Gastrocnemius medialis (tissue), 4 donors: ENCODE results near the gene ANKRD16. TPM values are rescaled to one million over a fixed set of nuclear protein-coding genes. Genes with fewer than 3 reads are reported as not detected.
"Not testable (repeated sequence)": the region's sequence is repeated elsewhere in the genome, so short reads cannot be mapped to it uniquely, and the experiment has no call there.

ENCODE experiments used
- ATAC-seq, 2 donors: fragments of 150-250 bp; one replicate each; pipeline ENCODE4 v1.9.1; 2016
- DNase-seq, 2 donors: peaks; one replicate each; pipeline ENCODE4 v3.0.0-alpha.2; 2019
- H3K27ac ChIP-seq, 4 donors: fragments of 200-600 bp; sonication (generic); 1 replicate in 1 of 4; 2 replicates in 3 of 4; pipeline ENCODE4 v1.5.1; 2016 to 2018; ENCODE audit warnings: mild to moderate bottlenecking in 2 of 4, moderate library complexity in 1 of 4
- H3K27me3 ChIP-seq, 3 donors: fragments of 200-600 bp; sonication (generic) in 2 of 3; 1 replicate in 1 of 3; 2 replicates in 2 of 3; pipeline versions ENCODE4 v1.5.1 to v1.6.0; 2016 to 2019; ENCODE audit warnings: mild to moderate bottlenecking in 1 of 3, moderate library complexity in 1 of 3
- H3K36me3 ChIP-seq, 2 donors: fragments of 200-600 bp; sonication (generic) in 1 of 2; one replicate each; pipeline ENCODE4 v1.5.1; 2017 to 2018
- H3K4me1 ChIP-seq, 2 donors: fragments of 200-600 bp; sonication (generic) in 1 of 2; one replicate each; pipeline ENCODE4 v1.5.1; 2016 to 2017; ENCODE audit warnings: mild to moderate bottlenecking in 2 of 2
- H3K4me3 ChIP-seq, 4 donors: fragments of 200-600 bp; sonication (generic) in 3 of 4; 1 replicate in 1 of 4; 2 replicates in 3 of 4; pipeline ENCODE4 v1.5.1; 2016 to 2019; ENCODE audit warnings: mild to moderate bottlenecking in 2 of 4
- H3K9me3 ChIP-seq, 3 donors: fragments of 200-600 bp; sonication (generic) in 2 of 3; 1 replicate in 1 of 3; 2 replicates in 2 of 3; pipeline ENCODE4 v1.5.1; 2016 to 2019
- POLR2A ChIP-seq, 2 donors: fragments of 450-650 bp; IDR thresholded peaks; one replicate each; pipeline ENCODE4 v1.6.1; 2017; ENCODE audit warnings: antibody characterized with exemption in 2 of 2, mild to moderate bottlenecking in 2 of 2, moderate library complexity in 2 of 2
- in situ Hi-C, 4 donors: fragments of 200-750 bp; cut with MboI; loops; one replicate each; pipeline versions ENCODE4 v1.15.0 to v1.8.0; 2017; ENCODE audit warnings: low sequenced_read_pairs in 4 of 4
- intact Hi-C: fragments of 100-400 bp; cut with DNase I; formaldehyde crosslinking; loops from one replicate; pipeline ENCODE4 v1.15.1; 2023; ENCODE audit warnings: low total_unique reads
- total RNA-seq, 4 donors: library from RNA; depleted of rRNA; stranded (reverse); fragments of >200 nt; gene quantifications; one replicate each; pipeline versions ENCODE4 v1.1.0 to v1.2.3, GENCODE V29; 2016
- TF ChIP-seq, protein P1 (sequence below), 5 experiments: fragments of 450-650 bp in 3 of 5; fragments of 200-600 bp in 2 of 5; sonication (generic) in 2 of 5; IDR thresholded peaks in 4 of 5; conservative IDR thresholded peaks in 1 of 5; 1 replicate in 4 of 5; 2 replicates in 1 of 5; pipeline ENCODE4 v1.5.1; 2016 to 2019; ENCODE audit warnings: antibody characterized with exemption in 5 of 5, mild to moderate bottlenecking in 3 of 5, moderate library complexity in 3 of 5

Gene ANKRD16
- total RNA-seq, 4 donors from 2014 or later = 1.4 to 5.4 (median 3.8) TPM

DNA sequence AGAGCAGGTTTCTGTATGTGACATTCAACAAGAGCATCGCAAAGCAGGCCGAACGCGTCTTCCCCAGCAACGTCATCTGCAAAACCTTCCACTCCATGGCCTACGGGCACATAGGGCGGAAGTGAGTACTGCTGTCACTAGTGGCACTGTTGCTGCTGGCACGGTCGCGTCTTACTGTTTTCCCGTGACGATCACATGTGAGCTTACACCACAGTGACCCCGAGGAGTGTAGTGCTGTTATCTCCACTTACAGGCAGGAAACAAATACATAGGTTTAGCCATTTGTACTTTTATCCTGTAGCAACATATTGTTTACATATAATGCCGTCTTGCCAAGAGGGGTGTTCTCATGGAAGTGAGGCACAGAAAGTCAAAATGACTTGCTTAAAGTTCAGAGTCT, 25.8 kb upstream of the ANKRD16 start:
- Histone ChIP-seq H3K36me3 (peaks cover 0 to 99% of the 10 kb centered on the region in 2 donors), H3K4me3 (no peak overlapping the region), H3K9me3 (no peaks in the 10 kb centered on the region), H3K27me3 (no peaks in the 10 kb centered on the region), H3K4me1 (peaks cover 0 to 2% of the 10 kb centered on the region in 2 donors), H3K27ac (no peak overlapping the region)
- TF ChIP-seq POLR2A (IDR thresholded peaks at IDR 0.05) = no peak
- intact Hi-C loops (no loop called here), in situ Hi-C loops (no loop called here)
- DNase-seq (no peak), ATAC-seq (no peak)

DNA sequence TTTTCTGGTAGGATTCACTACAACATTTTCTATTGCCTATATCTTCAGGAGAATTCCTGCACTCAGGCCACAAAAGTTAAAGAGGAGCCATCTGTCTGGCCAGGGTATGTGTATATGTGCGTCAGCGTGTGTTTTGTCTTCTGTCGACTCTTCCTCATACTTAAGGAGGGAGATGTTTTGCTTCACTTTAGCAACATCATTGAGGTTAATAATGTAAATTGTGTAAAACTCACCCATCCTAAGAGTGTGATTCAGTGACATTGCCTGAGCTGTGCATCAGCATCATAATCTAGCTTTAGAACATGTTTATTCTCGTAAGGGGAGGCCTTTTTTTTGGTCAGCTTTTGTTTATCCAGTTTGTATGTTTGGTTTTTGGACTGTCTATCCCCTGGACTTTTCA, 24.0 kb upstream of the ANKRD16 start:
- H3K27ac ChIP-seq = no peak overlapping the region
- H3K4me1 ChIP-seq = peaks cover 0 to 4% of the 10 kb centered on the region in 2 donors
- H3K9me3 ChIP-seq = no peaks in the 10 kb centered on the region
- peaks cover 0 to 100% of the 10 kb centered on the region in 2 donors for H3K36me3 ChIP-seq
- no peaks in the 10 kb centered on the region for H3K27me3 ChIP-seq
- TF ChIP-seq, protein P1, sequence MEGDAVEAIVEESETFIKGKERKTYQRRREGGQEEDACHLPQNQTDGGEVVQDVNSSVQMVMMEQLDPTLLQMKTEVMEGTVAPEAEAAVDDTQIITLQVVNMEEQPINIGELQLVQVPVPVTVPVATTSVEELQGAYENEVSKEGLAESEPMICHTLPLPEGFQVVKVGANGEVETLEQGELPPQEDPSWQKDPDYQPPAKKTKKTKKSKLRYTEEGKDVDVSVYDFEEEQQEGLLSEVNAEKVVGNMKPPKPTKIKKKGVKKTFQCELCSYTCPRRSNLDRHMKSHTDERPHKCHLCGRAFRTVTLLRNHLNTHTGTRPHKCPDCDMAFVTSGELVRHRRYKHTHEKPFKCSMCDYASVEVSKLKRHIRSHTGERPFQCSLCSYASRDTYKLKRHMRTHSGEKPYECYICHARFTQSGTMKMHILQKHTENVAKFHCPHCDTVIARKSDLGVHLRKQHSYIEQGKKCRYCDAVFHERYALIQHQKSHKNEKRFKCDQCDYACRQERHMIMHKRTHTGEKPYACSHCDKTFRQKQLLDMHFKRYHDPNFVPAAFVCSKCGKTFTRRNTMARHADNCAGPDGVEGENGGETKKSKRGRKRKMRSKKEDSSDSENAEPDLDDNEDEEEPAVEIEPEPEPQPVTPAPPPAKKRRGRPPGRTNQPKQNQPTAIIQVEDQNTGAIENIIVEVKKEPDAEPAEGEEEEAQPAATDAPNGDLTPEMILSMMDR (IDR thresholded peaks at IDR 0.05 in 4 of 5, conservative IDR thresholded peaks at IDR 0.05 in 1 of 5) = no peak
- TF ChIP-seq POLR2A (IDR thresholded peaks at IDR 0.05) = no peak
- no peak for ATAC-seq
- H3K4me3 ChIP-seq = no peak overlapping the region
- in situ Hi-C loops = no loop called here
- no peak for DNase-seq
- intact Hi-C loops = no loop called here

DNA sequence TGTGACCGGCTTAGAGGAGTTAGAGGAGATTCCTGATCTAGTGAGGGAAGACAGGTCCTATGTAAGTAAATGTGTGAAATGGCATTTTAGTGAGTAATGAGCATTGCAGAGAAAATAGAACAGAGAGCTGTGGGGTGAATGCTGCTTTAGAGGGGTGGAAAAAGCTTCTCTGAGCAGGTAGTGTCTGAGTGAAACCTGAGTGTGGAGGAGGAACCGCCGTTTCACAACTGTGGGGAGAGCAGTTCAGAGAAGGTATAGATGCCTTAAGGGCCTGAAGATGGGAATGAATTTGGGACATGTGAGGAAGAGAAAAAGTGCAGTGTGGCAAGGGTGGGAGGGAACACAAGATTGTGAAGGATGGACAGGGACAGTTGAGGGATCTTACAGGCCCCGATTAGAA, 22.0 kb upstream of the ANKRD16 start:
- H3K4me3 ChIP-seq = no peak overlapping the region
- no peaks in the 10 kb centered on the region for H3K9me3 ChIP-seq
- intact Hi-C loops = no loop called here
- peaks cover 0 to 80% of the 10 kb centered on the region in 2 donors for H3K36me3 ChIP-seq
- in situ Hi-C loops = no loop called here
- TF ChIP-seq, protein P1 (IDR thresholded peaks at IDR 0.05 in 4 of 5, conservative IDR thresholded peaks at IDR 0.05 in 1 of 5) = no peak
- TF ChIP-seq POLR2A (IDR thresholded peaks at IDR 0.05) = no peak
- DNase-seq (no peak), ATAC-seq (no peak)
- no peaks in the 10 kb centered on the region for H3K27me3 ChIP-seq
- H3K4me1 ChIP-seq = peaks cover 0 to 4% of the 10 kb centered on the region in 2 donors
- H3K27ac ChIP-seq = no peak overlapping the region

DNA sequence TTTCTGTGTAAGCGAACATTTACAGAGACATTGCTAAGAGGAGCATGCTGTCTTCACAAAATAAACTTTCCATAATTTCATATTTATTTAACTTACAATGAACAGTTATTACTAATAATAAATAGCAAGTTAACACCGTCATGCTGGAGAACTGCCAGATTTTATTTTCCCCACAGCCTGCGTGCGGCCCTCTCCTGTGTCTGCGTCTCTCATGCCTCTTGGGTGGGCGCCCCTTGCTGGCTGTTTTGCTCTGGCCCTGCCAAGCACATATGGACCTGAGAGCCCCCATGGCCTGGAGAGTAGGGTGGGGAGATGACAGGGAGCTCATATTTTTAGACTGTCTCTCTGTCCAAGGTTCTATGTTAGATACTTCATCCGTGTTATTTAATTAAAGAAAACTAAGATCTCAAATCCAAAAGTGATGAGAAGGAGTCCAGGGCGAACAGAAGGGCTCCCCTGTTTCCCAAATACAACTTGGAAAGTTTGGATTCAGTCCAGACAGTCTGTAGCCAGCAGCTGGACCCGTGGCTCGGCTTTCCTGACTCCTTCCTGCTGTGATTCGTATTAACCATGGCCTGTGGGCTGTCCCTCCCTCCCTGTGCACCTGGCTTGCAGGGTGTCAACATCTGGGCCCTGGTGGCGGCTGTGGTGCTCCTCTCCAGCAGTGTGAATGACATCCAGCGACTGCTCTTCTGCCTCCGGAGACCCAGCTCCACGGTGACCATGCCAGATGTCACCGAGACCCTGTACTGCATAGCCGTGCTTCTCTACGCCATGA, 20.8 kb upstream of the ANKRD16 start:
- Histone ChIP-seq H3K27ac (no peak overlapping the region), H3K4me1 (peaks cover 7 to 10% of the 10 kb centered on the region in 2 donors)
- ATAC-seq = no peak

DNA sequence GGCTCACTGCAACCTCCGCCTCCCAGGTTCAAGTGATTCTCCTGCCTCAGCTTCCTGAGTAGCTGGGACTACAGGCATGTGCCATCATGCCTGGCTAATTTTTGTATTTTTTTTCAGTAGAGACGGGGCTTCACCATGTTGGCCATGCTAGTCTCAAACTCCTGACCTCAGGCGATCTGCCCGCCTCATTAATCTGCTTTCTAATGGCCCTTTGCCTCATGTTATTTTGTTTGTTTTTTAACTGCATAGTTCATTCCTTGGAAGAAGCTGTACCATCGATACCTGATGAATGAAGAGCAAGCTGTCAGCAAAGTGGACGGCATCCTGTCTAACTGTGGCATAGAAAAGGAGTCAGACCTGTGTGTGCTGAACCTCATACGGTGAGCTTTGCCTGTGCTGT, 19.0 kb upstream of the ANKRD16 start:
- H3K27me3 ChIP-seq, intact Hi-C loops, H3K9me3 ChIP-seq, H3K4me3 ChIP-seq, H3K4me1 ChIP-seq, in situ Hi-C loops, H3K27ac ChIP-seq, ATAC-seq, DNase-seq: not testable (repeated sequence)
- H3K36me3 ChIP-seq = peaks cover 0 to 50% of the 10 kb centered on the region in 2 donors

More for the DNA sequence above, 20.8 kb upstream of the ANKRD16 start:
- H3K27me3 ChIP-seq = no peaks in the 10 kb centered on the region
- in situ Hi-C loops (no loop called here), intact Hi-C loops (no loop called here)
- no peak for DNase-seq
- H3K36me3 ChIP-seq = peaks cover 0 to 68% of the 10 kb centered on the region in 2 donors
- H3K9me3 ChIP-seq = no peaks in the 10 kb centered on the region
- no peak for TF ChIP-seq POLR2A (IDR thresholded peaks at IDR 0.05)
- TF ChIP-seq, protein P1 (IDR thresholded peaks at IDR 0.05 in 4 of 5, conservative IDR thresholded peaks at IDR 0.05 in 1 of 5) = no peak
- no peak overlapping the region for H3K4me3 ChIP-seq
